ENCODE data around the gene MGAT2. TPM values are rescaled to one million over a fixed set of nuclear protein-coding genes. Genes with fewer than 3 reads are reported as not detected.

Gene MGAT2
- total and polyA plus RNA-seq, 2 of the 4 experiments (the other 2 are of a cell fraction), result 36.6 to 67.6 TPM

GRCh38 chr14:49633640-49634546, 13.3 kb downstream of the MGAT2 start (continued):
- peak; percentile 84 for TF ChIP-seq RAD21 (IDR thresholded peaks at IDR 0.05; ENCODE audit: low read length)

- H4K8ac ChIP-seq (ENCODE audit: low read depth in 2 of 2, low read length in 2 of 2), result peak within 1 kb of the TSS; percentile 73 to 95
- peak within 1 kb of the TSS; percentile 92 for H3K4me2 ChIP-seq (ENCODE audit: low read depth, low read length)
- H2AFZ ChIP-seq (replicated peaks; ENCODE audit: low read length, poor library complexity), result peak within 1 kb of the TSS; percentile 99
- in situ Hi-C loops (cut with MboI; ENCODE audit: low sequenced_read_pairs) (loop anchor here (5.0 kb wide), 1 partner anchor 133 kb away; the partner anchor contains the start of gene KLHDC2), dilution Hi-C loops (cut with HindIII; ENCODE audit: low sequenced_read_pairs, unreplicated experiment) (no loop called here), intact Hi-C loops (cut with micrococcal nuclease) (loop anchor here (1.0 to 5.0 kb wide), 5 partner anchors 58 to 218 kb away; partner anchors contain the start of genes KLHDC1 and NEMF)
- peak within 1 kb of the TSS; percentile 95 for H3K14ac ChIP-seq (replicated peaks; ENCODE audit: low read depth, low read length)
- H4K91ac ChIP-seq (ENCODE audit: insufficient read depth, low read depth, low read length), result peak within 1 kb of the TSS; percentile 89
- TF ChIP-seq BHLHE40 (IDR thresholded peaks at IDR 0.05; ENCODE audit: low read depth, low read length) (peak; percentile 31; the same call in 1 of the 2 replicates), ELK1 (IDR thresholded peaks at IDR 0.05; ENCODE audit: borderline replicate concordance, low read depth, low read length) (no peak), USF2 (IDR thresholded peaks at IDR 0.05; ENCODE audit: low read depth, low read length) (0 out of 2 replicates have a peak, but pooled peaks have one; percentile 0), POLR2A (IDR thresholded peaks at IDR 0.05; ENCODE audit: low read depth, low read length) (no peak), MXI1 (IDR thresholded peaks at IDR 0.05; ENCODE audit: borderline replicate concordance, low read depth, low read length) (peak; percentile 88; the same call in 1 of the 2 replicates)
- WGBS, 2 experiments (ENCODE audit: extremely low coverage in 2 of 2, insufficient read length in 1 of 2), result 1% methylated on average over 38 of the region's 80 CpGs; no CpG with 5 or more reads in 1 of the 2 experiments
- peak; percentile 44 for ATAC-seq (ENCODE audit: low read depth)
- ChIA-PET CTCF (interaction anchor here (0.6 to 1.4 kb wide), 6 partner anchors 14 to 470 kb away, joined by 3 to 5 read pairs (median 4); partner anchors contain the start of genes MGAT2, NEMF and RPL36AL), POLR2A (ENCODE audit: unreplicated experiment) (interaction anchor here (0.7 to 1.7 kb wide), 2 partner anchors 134 to 135 kb away, joined by 5 to 9 read pairs; no protein-coding TSS in a partner anchor)
- peak within 1 kb of the TSS; percentile 82 for H3K9ac ChIP-seq (ENCODE audit: low read depth, low read length)
- peak within 1 kb of the TSS; percentile 92 for H3K27ac ChIP-seq (ENCODE audit: insufficient read depth, low read length)
- no peak within 1 kb of the TSS for H2BK20ac ChIP-seq (ENCODE audit: low read depth, low read length)
- DNase-seq, result peak; percentile 76
- H2BK120ac ChIP-seq (ENCODE audit: low read depth, low read length), result peak within 1 kb of the TSS; percentile 88
- peak within 1 kb of the TSS; percentile 87 for H2AK9ac ChIP-seq (replicated peaks; ENCODE audit: low read depth, low read length, poor library complexity)
- H3K4ac ChIP-seq (ENCODE audit: low read depth, low read length), result peak within 1 kb of the TSS; percentile 96
- H2BK5ac ChIP-seq (ENCODE audit: low read depth, low read length, poor library complexity, severe bottlenecking), result peak within 1 kb of the TSS; percentile 93
- no peak within 1 kb of the TSS; the same call in 2 of the 3 replicates for H2BK15ac ChIP-seq (ENCODE audit: low read depth, low read length)
- peak within 1 kb of the TSS; percentile 90; the same call in 1 of the 2 replicates for H2AK5ac ChIP-seq (ENCODE audit: low read depth, low read length)
- H3K18ac ChIP-seq (ENCODE audit: low read depth, low read length), result peak within 1 kb of the TSS; percentile 32
- no peaks in the 10 kb centered on the region for H3K4me1 ChIP-seq (ENCODE audit: control insufficient read depth, insufficient read depth, low read length)
- H3K27me3 ChIP-seq (ENCODE audit: control insufficient read depth, insufficient read depth, low read length), result no peaks in the 10 kb centered on the region
- H3K9me3 ChIP-seq (ENCODE audit: control insufficient read depth, insufficient read depth, low read length), result no peaks in the 10 kb centered on the region
- peak within 1 kb of the TSS; percentile 87 for H3K56ac ChIP-seq (ENCODE audit: extremely low read depth, insufficient read depth, low read length)
- H3K4me3 ChIP-seq (ENCODE audit: insufficient read depth, low read depth, low read length), result peak within 1 kb of the TSS; percentile 82
- peak within 1 kb of the TSS; percentile 99; the same call in 1 of the 2 replicates for H3K23ac ChIP-seq (ENCODE audit: low read depth, low read length)
- H4K5ac ChIP-seq (ENCODE audit: low read depth, low read length), result peak within 1 kb of the TSS; percentile 56
- peaks cover 11 to 49% of the 10 kb centered on the region in 2 experiments for H3K79me1 ChIP-seq (ENCODE audit: low read depth in 1 of 2, low read length in 2 of 2)
- no TSS peak for BruUV-seq (replicated peaks)
- peaks cover 3% of the 10 kb centered on the region; the same call in 1 of the 2 replicates for H3K9me1 ChIP-seq (ENCODE audit: insufficient read depth, low read length)
- H3K36me3 ChIP-seq (ENCODE audit: control insufficient read depth, insufficient read depth, low read length), result peaks cover 6% of the 10 kb centered on the region; the same call in 1 of the 2 replicates
- H4K20me1 ChIP-seq (ENCODE audit: insufficient read depth, low read length), result peaks cover 17% of the 10 kb centered on the region
Measured at GRCh38 chr14:49634547-49635334, 14.1 kb downstream of the MGAT2 start, which contains the start of gene DNAAF2. Gene DNAAF2, minus strand, starts transcription at chr14:49635244. Its CDS starts 95 bp downstream, at chr14:49635149.

Measured in IMR-90 (cell line).